HEK293 (cell line): ENCODE results near the gene STIM2.

Experiments
- CTCF ChIA-PET: fragments of 350-600 bp; formaldehyde crosslinking; extraction: SDS; loops from one replicate; lab custom pipeline; 2021; ENCODE audit warnings: antibody characterized with exemption; lab: Yijun Ruan, JAX
- POLR2A ChIA-PET: fragments of 300-600 bp; formaldehyde crosslinking; extraction: SDS; loops from one replicate; lab custom pipeline; 2020; ENCODE audit warnings: antibody characterized with exemption, inconsistent platforms; lab: Yijun Ruan, JAX
- H3K27ac ChIP-seq: fragments of 200-500 bp; sonication (Bioruptor generic); 2 replicates; pipeline ENCODE4 v1.5.1; 2014; ENCODE audit warnings: low read depth, low read length, control low read depth, inconsistent platforms; ENCODE audit errors: extremely low read depth
- H3K36me3 ChIP-seq, 2 experiments: fragments of 200-500 bp in 1 of 2; sonication (Bioruptor generic) in 1 of 2; 1 replicate in 1 of 2; 2 replicates in 1 of 2; pipeline ENCODE4 v1.5.1; 2014 to 2017; ENCODE audit warnings: inconsistent platforms in 2 of 2, low read length in 2 of 2; ENCODE audit not compliant: control insufficient read depth in 2 of 2, insufficient read depth in 1 of 2
- H3K4me1 ChIP-seq: fragments of 200-500 bp; sonication (Bioruptor generic); 2 replicates; pipeline ENCODE4 v1.5.1; 2014; ENCODE audit warnings: mild to moderate bottlenecking, low read length, inconsistent platforms; ENCODE audit not compliant: control insufficient read depth, insufficient read depth
- H3K4me3 ChIP-seq: 2 replicates; pipeline ENCODE4 v1.5.1; 2011; ENCODE audit warnings: low read depth, mild to moderate bottlenecking, control low read depth, low read length, moderate library complexity
- H3K9me3 ChIP-seq: fragments of 200-500 bp; sonication (Bioruptor generic); 2 replicates; pipeline ENCODE4 v1.5.1; 2014; ENCODE audit warnings: low read depth, low read length, inconsistent platforms; ENCODE audit not compliant: control insufficient read depth, insufficient read depth
- BCL11B ChIP-seq: fragments of 450-650 bp; formaldehyde crosslinking; IDR thresholded peaks from 2 replicates; pipeline ENCODE4 v1.5.1; 2016; ENCODE audit warnings: low read depth, missing biosample characterization, missing genetic modification characterization
- HOXC10 ChIP-seq: sonication (generic); formaldehyde crosslinking; IDR thresholded peaks from 2 replicates; pipeline ENCODE4 v1.8.1; 2023; ENCODE audit warnings: mild to moderate bottlenecking, missing genetic modification reagents
- OVOL3 ChIP-seq: fragments of 450-650 bp; formaldehyde crosslinking; IDR thresholded peaks from 2 replicates; pipeline ENCODE4 v1.5.1; 2016; ENCODE audit warnings: missing biosample characterization, missing genetic modification characterization
- SP2 ChIP-seq: fragments of 450-650 bp; formaldehyde crosslinking; IDR thresholded peaks from 2 replicates; pipeline ENCODE4 v1.5.1; 2016; ENCODE audit warnings: missing biosample characterization, missing genetic modification characterization
- ZBTB8A ChIP-seq: fragments of 450-650 bp; formaldehyde crosslinking; IDR thresholded peaks from 2 replicates; pipeline ENCODE4 v1.5.1; 2016; ENCODE audit warnings: missing biosample characterization, missing genetic modification characterization
- ZEB2 ChIP-seq: fragments of 450-650 bp; formaldehyde crosslinking; IDR thresholded peaks from 2 replicates; pipeline ENCODE4 v1.5.1; 2016; ENCODE audit warnings: missing biosample characterization, missing genetic modification characterization
- ZFP37 ChIP-seq: fragments of 450-650 bp; formaldehyde crosslinking; IDR thresholded peaks from 2 replicates; pipeline ENCODE4 v1.5.1; 2016; ENCODE audit warnings: missing biosample characterization, missing genetic modification characterization
- ZNF140 ChIP-seq: fragments of 450-650 bp; formaldehyde crosslinking; IDR thresholded peaks from 2 replicates; pipeline ENCODE4 v1.5.1; 2016; ENCODE audit warnings: missing biosample characterization, missing genetic modification characterization
- ZNF2 ChIP-seq: fragments of 450-650 bp; formaldehyde crosslinking; IDR thresholded peaks from 2 replicates; pipeline ENCODE4 v1.5.1; 2016; ENCODE audit warnings: missing biosample characterization, missing genetic modification characterization
- ZNF214 ChIP-seq: fragments of 450-650 bp; formaldehyde crosslinking; IDR thresholded peaks from 2 replicates; pipeline ENCODE4 v1.5.1; 2017; ENCODE audit warnings: missing biosample characterization, mild to moderate bottlenecking, missing genetic modification characterization, borderline replicate concordance
- ZNF223 ChIP-seq: fragments of 450-650 bp; formaldehyde crosslinking; IDR thresholded peaks from 2 replicates; pipeline ENCODE4 v1.5.1; 2016; ENCODE audit warnings: missing biosample characterization, missing genetic modification characterization
- ZNF302 ChIP-seq: fragments of 450-650 bp; formaldehyde crosslinking; IDR thresholded peaks from 2 replicates; pipeline ENCODE4 v1.5.1; 2016; ENCODE audit warnings: missing biosample characterization, missing genetic modification characterization, low read depth
- ZNF324 ChIP-seq: fragments of 450-650 bp; formaldehyde crosslinking; IDR thresholded peaks from 2 replicates; pipeline ENCODE4 v1.5.1; 2016; ENCODE audit warnings: missing biosample characterization, missing genetic modification characterization
- ZNF37A ChIP-seq: fragments of 450-650 bp; IDR thresholded peaks from 2 replicates; pipeline ENCODE4 v1.5.1; 2018; ENCODE audit warnings: missing biosample characterization, missing genetic modification characterization
- ZNF416 ChIP-seq: fragments of 450-650 bp; formaldehyde crosslinking; IDR thresholded peaks from 2 replicates; pipeline ENCODE4 v1.5.1; 2016; ENCODE audit warnings: missing biosample characterization, missing genetic modification characterization
- ZNF521 ChIP-seq: fragments of 450-650 bp; formaldehyde crosslinking; IDR thresholded peaks from 2 replicates; pipeline ENCODE4 v1.5.1; 2017; ENCODE audit warnings: missing biosample characterization, mild to moderate bottlenecking, missing genetic modification characterization
- ZNF558 ChIP-seq: fragments of 450-650 bp; formaldehyde crosslinking; IDR thresholded peaks from 2 replicates; pipeline ENCODE4 v1.5.1; 2016; ENCODE audit warnings: missing biosample characterization, missing genetic modification characterization
- ZNF600 ChIP-seq: fragments of 450-650 bp; formaldehyde crosslinking; IDR thresholded peaks from 2 replicates; pipeline ENCODE4 v1.5.1; 2016; ENCODE audit warnings: missing biosample characterization, missing genetic modification characterization
- ZNF629 ChIP-seq: fragments of 450-650 bp; formaldehyde crosslinking; IDR thresholded peaks from 2 replicates; pipeline ENCODE4 v1.5.1; 2017; ENCODE audit warnings: missing biosample characterization, missing genetic modification characterization
- ZNF658 ChIP-seq: fragments of 450-650 bp; formaldehyde crosslinking; IDR thresholded peaks from 2 replicates; pipeline ENCODE4; 2016; ENCODE audit warnings: missing biosample characterization, missing genetic modification characterization
- ZNF664 ChIP-seq: fragments of 450-650 bp; formaldehyde crosslinking; IDR thresholded peaks from 2 replicates; pipeline ENCODE4 v1.5.1; 2016; ENCODE audit warnings: missing biosample characterization, missing genetic modification characterization
- ZNF776 ChIP-seq: fragments of 450-650 bp; formaldehyde crosslinking; IDR thresholded peaks from 2 replicates; pipeline ENCODE4 v1.5.0; 2017; ENCODE audit warnings: missing biosample characterization, missing genetic modification characterization, borderline replicate concordance
- ZNF791 ChIP-seq: fragments of 450-650 bp; formaldehyde crosslinking; IDR thresholded peaks from 2 replicates; pipeline ENCODE4 v1.5.1; 2016; ENCODE audit warnings: missing biosample characterization, missing genetic modification characterization
- TF ChIP-seq, protein P1 (sequence below): fragments of 450-650 bp; formaldehyde crosslinking; IDR thresholded peaks from 2 replicates; pipeline ENCODE4 v1.5.1; 2016; ENCODE audit warnings: missing biosample characterization, missing genetic modification characterization
- TF ChIP-seq, protein P2 (sequence below): fragments of 450-650 bp; formaldehyde crosslinking; IDR thresholded peaks from 2 replicates; pipeline ENCODE4 v1.5.1; 2017; ENCODE audit warnings: missing biosample characterization, missing genetic modification characterization
- TF ChIP-seq, protein P3 (sequence below): fragments of 450-650 bp; formaldehyde crosslinking; optimal IDR thresholded peaks from 2 replicates; pipeline ENCODE3; 2016; ENCODE audit warnings: missing biosample characterization, mild to moderate bottlenecking, missing genetic modification characterization
- TF ChIP-seq, protein P4 (sequence below): fragments of 450-650 bp; formaldehyde crosslinking; IDR thresholded peaks from 2 replicates; pipeline ENCODE4 v1.5.1; 2016; ENCODE audit warnings: missing biosample characterization, missing genetic modification characterization, borderline replicate concordance
- TF ChIP-seq, protein P5 (sequence below): fragments of 450-650 bp; formaldehyde crosslinking; IDR thresholded peaks from 2 replicates; pipeline ENCODE4 v1.5.0; 2017; ENCODE audit warnings: missing biosample characterization, missing genetic modification characterization, borderline replicate concordance

Gene STIM2

DNA sequence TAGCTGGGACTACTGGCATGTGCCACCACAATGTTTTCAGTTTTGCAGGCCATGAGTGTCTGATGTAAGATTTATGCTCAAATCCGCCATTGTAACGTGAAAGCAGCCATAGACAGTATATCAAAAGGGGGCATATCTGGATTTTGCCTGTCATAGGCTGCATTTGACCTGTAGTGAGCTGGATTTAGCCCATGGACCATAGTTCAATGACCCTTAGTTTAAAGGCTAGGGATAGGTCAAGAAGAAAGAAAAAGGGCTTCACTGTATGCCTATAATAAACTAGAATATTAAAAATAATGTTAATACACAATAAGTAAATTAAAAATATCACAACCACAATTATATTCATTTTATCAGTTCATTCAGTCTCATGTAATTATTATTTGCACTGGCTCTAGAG lies 181.8 kb downstream of the STIM2 start:
- H3K4me3 ChIP-seq = no peak overlapping the region
- H3K4me1 ChIP-seq = no peaks in the 10 kb centered on the region
- CTCF ChIA-PET = no interaction called here
- TF ChIP-seq ZNF521 (tag by site-specific recombination) = no peak
- no peak for TF ChIP-seq ZNF214 (tag by site-specific recombination)
- TF ChIP-seq HOXC10 (CRISPR knock-in tag) = no peak
- no peak for TF ChIP-seq ZNF140 (tag by site-specific recombination)
- TF ChIP-seq ZNF416 (tag by site-specific recombination) = no peak
- no peak for TF ChIP-seq ZNF302 (tag by site-specific recombination)
- TF ChIP-seq, protein P1, sequence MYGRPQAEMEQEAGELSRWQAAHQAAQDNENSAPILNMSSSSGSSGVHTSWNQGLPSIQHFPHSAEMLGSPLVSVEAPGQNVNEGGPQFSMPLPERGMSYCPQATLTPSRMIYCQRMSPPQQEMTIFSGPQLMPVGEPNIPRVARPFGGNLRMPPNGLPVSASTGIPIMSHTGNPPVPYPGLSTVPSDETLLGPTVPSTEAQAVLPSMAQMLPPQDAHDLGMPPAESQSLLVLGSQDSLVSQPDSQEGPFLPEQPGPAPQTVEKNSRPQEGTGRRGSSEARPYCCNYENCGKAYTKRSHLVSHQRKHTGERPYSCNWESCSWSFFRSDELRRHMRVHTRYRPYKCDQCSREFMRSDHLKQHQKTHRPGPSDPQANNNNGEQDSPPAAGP (tag by site-specific recombination) = no peak
- no peak for TF ChIP-seq ZFP37 (tag by site-specific recombination)
- no peak for TF ChIP-seq ZNF776 (tag by site-specific recombination)
- TF ChIP-seq SP2 (tag by site-specific recombination) = no peak
- no peak for TF ChIP-seq ZNF658 (tag by site-specific recombination)
- no peak overlapping the region for H3K27ac ChIP-seq
- no peaks in the 10 kb centered on the region for H3K36me3 ChIP-seq
- H3K9me3 ChIP-seq = no peaks in the 10 kb centered on the region
- POLR2A ChIA-PET = no interaction called here

DNA sequence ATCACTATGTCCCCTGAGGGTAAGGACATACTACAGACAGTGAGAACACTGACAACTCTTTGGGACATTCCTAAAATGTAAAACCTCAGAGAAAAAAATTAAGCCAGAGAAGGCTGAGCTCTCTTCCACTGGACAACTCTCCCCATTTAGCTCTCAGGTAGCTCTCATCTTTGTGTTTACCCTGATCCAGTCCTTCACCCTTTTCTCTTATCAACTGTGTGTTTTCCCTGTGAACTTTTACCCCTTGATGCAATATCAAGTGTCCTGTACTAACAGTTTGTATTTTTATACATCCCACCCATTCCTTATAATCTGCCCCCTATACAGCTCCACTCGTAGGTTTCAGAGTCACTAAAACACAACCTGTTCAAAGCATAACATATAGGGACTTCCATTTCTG lies 182.6 kb downstream of the STIM2 start:
- ChIA-PET CTCF (no interaction called here), POLR2A (no interaction called here)
- no peak overlapping the region for H3K4me3 ChIP-seq
- TF ChIP-seq ZNF791 (tag by site-specific recombination) (no peak), ZNF664 (tag by site-specific recombination) (no peak), ZNF37A (no peak), ZNF776 (tag by site-specific recombination) (no peak), BCL11B (tag by site-specific recombination) (no peak), OVOL3 (tag by site-specific recombination) (no peak), ZBTB8A (tag by site-specific recombination) (no peak), ZNF2 (tag by site-specific recombination) (no peak), ZNF629 (no peak), ZNF223 (tag by site-specific recombination) (no peak), ZNF600 (no peak), ZNF324 (no peak), ZEB2 (tag by site-specific recombination) (no peak), ZNF558 (tag by site-specific recombination) (no peak)
- TF ChIP-seq, protein P2, sequence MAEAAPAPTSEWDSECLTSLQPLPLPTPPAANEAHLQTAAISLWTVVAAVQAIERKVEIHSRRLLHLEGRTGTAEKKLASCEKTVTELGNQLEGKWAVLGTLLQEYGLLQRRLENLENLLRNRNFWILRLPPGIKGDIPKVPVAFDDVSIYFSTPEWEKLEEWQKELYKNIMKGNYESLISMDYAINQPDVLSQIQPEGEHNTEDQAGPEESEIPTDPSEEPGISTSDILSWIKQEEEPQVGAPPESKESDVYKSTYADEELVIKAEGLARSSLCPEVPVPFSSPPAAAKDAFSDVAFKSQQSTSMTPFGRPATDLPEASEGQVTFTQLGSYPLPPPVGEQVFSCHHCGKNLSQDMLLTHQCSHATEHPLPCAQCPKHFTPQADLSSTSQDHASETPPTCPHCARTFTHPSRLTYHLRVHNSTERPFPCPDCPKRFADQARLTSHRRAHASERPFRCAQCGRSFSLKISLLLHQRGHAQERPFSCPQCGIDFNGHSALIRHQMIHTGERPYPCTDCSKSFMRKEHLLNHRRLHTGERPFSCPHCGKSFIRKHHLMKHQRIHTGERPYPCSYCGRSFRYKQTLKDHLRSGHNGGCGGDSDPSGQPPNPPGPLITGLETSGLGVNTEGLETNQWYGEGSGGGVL (tag by site-specific recombination) = no peak
- TF ChIP-seq, protein P3, sequence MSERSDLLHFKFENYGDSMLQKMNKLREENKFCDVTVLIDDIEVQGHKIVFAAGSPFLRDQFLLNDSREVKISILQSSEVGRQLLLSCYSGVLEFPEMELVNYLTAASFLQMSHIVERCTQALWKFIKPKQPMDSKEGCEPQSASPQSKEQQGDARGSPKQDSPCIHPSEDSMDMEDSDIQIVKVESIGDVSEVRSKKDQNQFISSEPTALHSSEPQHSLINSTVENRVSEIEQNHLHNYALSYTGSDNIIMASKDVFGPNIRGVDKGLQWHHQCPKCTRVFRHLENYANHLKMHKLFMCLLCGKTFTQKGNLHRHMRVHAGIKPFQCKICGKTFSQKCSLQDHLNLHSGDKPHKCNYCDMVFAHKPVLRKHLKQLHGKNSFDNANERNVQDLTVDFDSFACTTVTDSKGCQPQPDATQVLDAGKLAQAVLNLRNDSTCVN (tag by site-specific recombination) = no peak
- TF ChIP-seq, protein P4, sequence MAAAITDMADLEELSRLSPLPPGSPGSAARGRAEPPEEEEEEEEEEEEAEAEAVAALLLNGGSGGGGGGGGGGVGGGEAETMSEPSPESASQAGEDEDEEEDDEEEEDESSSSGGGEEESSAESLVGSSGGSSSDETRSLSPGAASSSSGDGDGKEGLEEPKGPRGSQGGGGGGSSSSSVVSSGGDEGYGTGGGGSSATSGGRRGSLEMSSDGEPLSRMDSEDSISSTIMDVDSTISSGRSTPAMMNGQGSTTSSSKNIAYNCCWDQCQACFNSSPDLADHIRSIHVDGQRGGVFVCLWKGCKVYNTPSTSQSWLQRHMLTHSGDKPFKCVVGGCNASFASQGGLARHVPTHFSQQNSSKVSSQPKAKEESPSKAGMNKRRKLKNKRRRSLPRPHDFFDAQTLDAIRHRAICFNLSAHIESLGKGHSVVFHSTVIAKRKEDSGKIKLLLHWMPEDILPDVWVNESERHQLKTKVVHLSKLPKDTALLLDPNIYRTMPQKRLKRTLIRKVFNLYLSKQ (tag by site-specific recombination) = no peak
- TF ChIP-seq, protein P5, sequence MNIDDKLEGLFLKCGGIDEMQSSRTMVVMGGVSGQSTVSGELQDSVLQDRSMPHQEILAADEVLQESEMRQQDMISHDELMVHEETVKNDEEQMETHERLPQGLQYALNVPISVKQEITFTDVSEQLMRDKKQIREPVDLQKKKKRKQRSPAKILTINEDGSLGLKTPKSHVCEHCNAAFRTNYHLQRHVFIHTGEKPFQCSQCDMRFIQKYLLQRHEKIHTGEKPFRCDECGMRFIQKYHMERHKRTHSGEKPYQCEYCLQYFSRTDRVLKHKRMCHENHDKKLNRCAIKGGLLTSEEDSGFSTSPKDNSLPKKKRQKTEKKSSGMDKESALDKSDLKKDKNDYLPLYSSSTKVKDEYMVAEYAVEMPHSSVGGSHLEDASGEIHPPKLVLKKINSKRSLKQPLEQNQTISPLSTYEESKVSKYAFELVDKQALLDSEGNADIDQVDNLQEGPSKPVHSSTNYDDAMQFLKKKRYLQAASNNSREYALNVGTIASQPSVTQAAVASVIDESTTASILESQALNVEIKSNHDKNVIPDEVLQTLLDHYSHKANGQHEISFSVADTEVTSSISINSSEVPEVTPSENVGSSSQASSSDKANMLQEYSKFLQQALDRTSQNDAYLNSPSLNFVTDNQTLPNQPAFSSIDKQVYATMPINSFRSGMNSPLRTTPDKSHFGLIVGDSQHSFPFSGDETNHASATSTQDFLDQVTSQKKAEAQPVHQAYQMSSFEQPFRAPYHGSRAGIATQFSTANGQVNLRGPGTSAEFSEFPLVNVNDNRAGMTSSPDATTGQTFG (tag by site-specific recombination) = no peak

More for the DNA sequence above, 182.6 kb downstream of the STIM2 start:
- no peaks in the 10 kb centered on the region for H3K4me1 ChIP-seq
- no peak overlapping the region for H3K27ac ChIP-seq
- H3K36me3 ChIP-seq = no peaks in the 10 kb centered on the region
- H3K9me3 ChIP-seq = no peaks in the 10 kb centered on the region
